ENCODE measurements around the gene XRCC4.

XRCC4 gene
- 2.9 to 4.6 (median 3.0) reads per million in 3 donors for total RNA-seq

- peak within 1 kb of the TSS; percentile 89 for H3K4me3 ChIP-seq (ENCODE audit: insufficient read depth, low read depth, low read length, poor library complexity, severe bottlenecking)
- H3K9me3 ChIP-seq (ENCODE audit: control insufficient read depth, low read length) = no peaks in the 10 kb centered on the region
- H3K27me3 ChIP-seq (replicated peaks; ENCODE audit: control insufficient read depth, insufficient read depth, low read length, poor library complexity, severe bottlenecking) = no peaks in the 10 kb centered on the region
These were observed at the start of gene XRCC4, which contains the start of gene TMEM167A for GRCh38 chr5:83076742-83077661. Gene XRCC4 (plus strand): TSS chr5:83077547. CDS start chr5:83104920, 27,373 bp downstream. Gene TMEM167A (minus strand): TSS chr5:83077394. CDS start chr5:83077323, 71 bp downstream.

GRCh38 chr5:83029912-83030311, 47.4 kb upstream of the XRCC4 start:
- Histone ChIP-seq H3K27me3 (replicated peaks; ENCODE audit: control insufficient read depth, insufficient read depth, low read length, poor library complexity, severe bottlenecking) (no peaks in the 10 kb centered on the region), H3K4me3 (ENCODE audit: insufficient read depth, low read depth, low read length, poor library complexity, severe bottlenecking) (no peak overlapping the region), H3K27ac (ENCODE audit: insufficient read depth, low read length, poor library complexity, severe bottlenecking) (no peak overlapping the region), H3K4me1 (ENCODE audit: control insufficient read depth, insufficient read depth, low read length, poor library complexity, severe bottlenecking) (no peaks in the 10 kb centered on the region), H3K9me3 (ENCODE audit: control insufficient read depth, low read length) (no peaks in the 10 kb centered on the region), H3K36me3 (ENCODE audit: control insufficient read depth, insufficient read depth, low read length) (no peaks in the 10 kb centered on the region)
- DNase-seq = no peak

More at GRCh38 chr5:83076742-83077661, at the start of gene XRCC4, which contains the start of gene TMEM167A:
- H3K36me3 ChIP-seq (ENCODE audit: control insufficient read depth, insufficient read depth, low read length) = no peaks in the 10 kb centered on the region
- H3K4me1 ChIP-seq (ENCODE audit: control insufficient read depth, insufficient read depth, low read length, poor library complexity, severe bottlenecking) = peaks cover 17% of the 10 kb centered on the region
- peak; percentile 91 to 94 (median 92) for DNase-seq
- H3K27ac ChIP-seq (ENCODE audit: insufficient read depth, low read length, poor library complexity, severe bottlenecking) = peak within 1 kb of the TSS; percentile 78

- no peak overlapping the region for H3K27ac ChIP-seq (ENCODE audit: insufficient read depth, low read length, poor library complexity, severe bottlenecking)
- DNase-seq = no peak
- no peaks in the 10 kb centered on the region for H3K4me1 ChIP-seq (ENCODE audit: control insufficient read depth, insufficient read depth, low read length, poor library complexity, severe bottlenecking)
- H3K36me3 ChIP-seq (ENCODE audit: control insufficient read depth, insufficient read depth, low read length) = no peaks in the 10 kb centered on the region
- no peaks in the 10 kb centered on the region for H3K27me3 ChIP-seq (replicated peaks; ENCODE audit: control insufficient read depth, insufficient read depth, low read length, poor library complexity, severe bottlenecking)
- H3K9me3 ChIP-seq (ENCODE audit: control insufficient read depth, low read length) = no peaks in the 10 kb centered on the region
- H3K4me3 ChIP-seq (ENCODE audit: insufficient read depth, low read depth, low read length, poor library complexity, severe bottlenecking) = no peak overlapping the region
These were observed 46.0 kb upstream of the XRCC4 start for GRCh38 chr5:83031381-83031780.

- Histone ChIP-seq H3K4me3 (ENCODE audit: insufficient read depth, low read depth, low read length, poor library complexity, severe bottlenecking) (no peak overlapping the region), H3K9me3 (ENCODE audit: control insufficient read depth, low read length) (no peaks in the 10 kb centered on the region), H3K27me3 (replicated peaks; ENCODE audit: control insufficient read depth, insufficient read depth, low read length, poor library complexity, severe bottlenecking) (no peaks in the 10 kb centered on the region), H3K36me3 (ENCODE audit: control insufficient read depth, insufficient read depth, low read length) (no peaks in the 10 kb centered on the region), H3K4me1 (ENCODE audit: control insufficient read depth, insufficient read depth, low read length, poor library complexity, severe bottlenecking) (no peaks in the 10 kb centered on the region), H3K27ac (ENCODE audit: insufficient read depth, low read length, poor library complexity, severe bottlenecking) (no peak overlapping the region)
- no peak for DNase-seq
These were observed 43.3 kb upstream of the XRCC4 start for GRCh38 chr5:83034036-83034435.

GRCh38 chr5:83034528-83035207, 42.7 kb upstream of the XRCC4 start:
- H3K4me3 ChIP-seq (ENCODE audit: insufficient read depth, low read depth, low read length, poor library complexity, severe bottlenecking) = no peak overlapping the region
- no peaks in the 10 kb centered on the region for H3K9me3 ChIP-seq (ENCODE audit: control insufficient read depth, low read length)
- no peak overlapping the region for H3K27ac ChIP-seq (ENCODE audit: insufficient read depth, low read length, poor library complexity, severe bottlenecking)
- no peaks in the 10 kb centered on the region for H3K27me3 ChIP-seq (replicated peaks; ENCODE audit: control insufficient read depth, insufficient read depth, low read length, poor library complexity, severe bottlenecking)
- no peaks in the 10 kb centered on the region for H3K4me1 ChIP-seq (ENCODE audit: control insufficient read depth, insufficient read depth, low read length, poor library complexity, severe bottlenecking)
- DNase-seq = no peak
- H3K36me3 ChIP-seq (ENCODE audit: control insufficient read depth, insufficient read depth, low read length) = no peaks in the 10 kb centered on the region

- H3K4me3 ChIP-seq (ENCODE audit: insufficient read depth, low read depth, low read length, poor library complexity, severe bottlenecking) = no peak overlapping the region
- no peaks in the 10 kb centered on the region for H3K36me3 ChIP-seq (ENCODE audit: control insufficient read depth, insufficient read depth, low read length)
- H3K27me3 ChIP-seq (replicated peaks; ENCODE audit: control insufficient read depth, insufficient read depth, low read length, poor library complexity, severe bottlenecking) = no peaks in the 10 kb centered on the region
- no peak for DNase-seq
- H3K4me1 ChIP-seq (ENCODE audit: control insufficient read depth, insufficient read depth, low read length, poor library complexity, severe bottlenecking) = no peaks in the 10 kb centered on the region
- no peaks in the 10 kb centered on the region for H3K9me3 ChIP-seq (ENCODE audit: control insufficient read depth, low read length)
- no peak overlapping the region for H3K27ac ChIP-seq (ENCODE audit: insufficient read depth, low read length, poor library complexity, severe bottlenecking)
These were observed 41.8 kb upstream of the XRCC4 start for GRCh38 chr5:83035373-83036100.

- H3K9me3 ChIP-seq (ENCODE audit: control insufficient read depth, low read length) = no peaks in the 10 kb centered on the region
- no peak overlapping the region for H3K4me3 ChIP-seq (ENCODE audit: insufficient read depth, low read depth, low read length, poor library complexity, severe bottlenecking)
- H3K36me3 ChIP-seq (ENCODE audit: control insufficient read depth, insufficient read depth, low read length) = no peaks in the 10 kb centered on the region
- H3K4me1 ChIP-seq (ENCODE audit: control insufficient read depth, insufficient read depth, low read length, poor library complexity, severe bottlenecking) = no peaks in the 10 kb centered on the region
- no peaks in the 10 kb centered on the region for H3K27me3 ChIP-seq (replicated peaks; ENCODE audit: control insufficient read depth, insufficient read depth, low read length, poor library complexity, severe bottlenecking)
- no peak for DNase-seq
- H3K27ac ChIP-seq (ENCODE audit: insufficient read depth, low read length, poor library complexity, severe bottlenecking) = no peak overlapping the region
These were observed 40.3 kb upstream of the XRCC4 start for GRCh38 chr5:83036991-83037575.

GRCh38 chr5:83038924-83039323, 38.4 kb upstream of the XRCC4 start:
- H3K36me3 ChIP-seq (ENCODE audit: control insufficient read depth, insufficient read depth, low read length) = no peaks in the 10 kb centered on the region
- DNase-seq = no peak
- H3K27ac ChIP-seq (ENCODE audit: insufficient read depth, low read length, poor library complexity, severe bottlenecking) = no peak overlapping the region
- H3K27me3 ChIP-seq (replicated peaks; ENCODE audit: control insufficient read depth, insufficient read depth, low read length, poor library complexity, severe bottlenecking) = no peaks in the 10 kb centered on the region
- no peaks in the 10 kb centered on the region for H3K4me1 ChIP-seq (ENCODE audit: control insufficient read depth, insufficient read depth, low read length, poor library complexity, severe bottlenecking)
- no peak overlapping the region for H3K4me3 ChIP-seq (ENCODE audit: insufficient read depth, low read depth, low read length, poor library complexity, severe bottlenecking)
- H3K9me3 ChIP-seq (ENCODE audit: control insufficient read depth, low read length) = no peaks in the 10 kb centered on the region

GRCh38 chr5:83042507-83042906, 34.8 kb upstream of the XRCC4 start:
- no peaks in the 10 kb centered on the region for H3K9me3 ChIP-seq (ENCODE audit: control insufficient read depth, low read length)
- H3K36me3 ChIP-seq (ENCODE audit: control insufficient read depth, insufficient read depth, low read length) = no peaks in the 10 kb centered on the region
- no peak overlapping the region for H3K4me3 ChIP-seq (ENCODE audit: insufficient read depth, low read depth, low read length, poor library complexity, severe bottlenecking)
- H3K27me3 ChIP-seq (replicated peaks; ENCODE audit: control insufficient read depth, insufficient read depth, low read length, poor library complexity, severe bottlenecking) = no peaks in the 10 kb centered on the region
- no peak overlapping the region for H3K27ac ChIP-seq (ENCODE audit: insufficient read depth, low read length, poor library complexity, severe bottlenecking)
- no peaks in the 10 kb centered on the region for H3K4me1 ChIP-seq (ENCODE audit: control insufficient read depth, insufficient read depth, low read length, poor library complexity, severe bottlenecking)
- no peak for DNase-seq

Data from effector memory CD4-positive, alpha-beta T cell (primary cell).